Loucy (cell line): ENCODE results near the gene ANK3.

Source experiments
- CTCF ChIP-seq: fragments of 200-600 bp; sonication (generic); conservative IDR thresholded peaks from 2 replicates; pipeline ENCODE4 v1.5.1; 2014; ENCODE audit warnings: mild to moderate bottlenecking, antibody characterized with exemption, low read length
- EZH2phosphoT487 ChIP-seq: fragments of 200-600 bp; IDR thresholded peaks from 2 replicates; pipeline ENCODE4 v1.6.1; 2018; ENCODE audit warnings: antibody characterized with exemption, mild to moderate bottlenecking, moderate library complexity, borderline replicate concordance

GRCh38 chr10:60424971-60425370 lies 35.3 kb upstream of the ANK3 start:
- TF ChIP-seq CTCF, result no peak
- no peak for TF ChIP-seq EZH2phosphoT487
